K562 (cell line): Measurements from ENCODE around the gene NFXL1. TPM values are rescaled to one million over a fixed set of nuclear protein-coding genes. Genes with fewer than 3 reads are reported as not detected.

Source experiments
- ATAC-seq: fragments of 200-7000 bp; cut with Tn5 transposase; 3 replicates; pipeline ENCODE4 v1.9.1; 2020; ENCODE audit warnings: moderate library complexity
- BruUV-seq: library from RNA; stranded (reverse); fragments of 400-500 nt; replicated peaks from 2 replicates; lab custom pipeline; 2021; lab: Mats Ljungman, UMichigan
- CTCF ChIA-PET: fragments of 300-600 bp; formaldehyde crosslinking; extraction: SDS; loops from one replicate; lab custom pipeline; 2021; ENCODE audit warnings: low intra/inter-chr PET ratio; lab: Yijun Ruan, JAX
- POLR2A ChIA-PET: fragments of 300-600, 350-650 bp; sonication (Branson Sonifier 250); formaldehyde crosslinking; extraction: SDS; loops from one replicate; lab custom pipeline; 2021; ENCODE audit warnings: antibody characterized with exemption, inconsistent platforms; lab: Yijun Ruan, JAX
- DNase-seq, 4 experiments: peaks; one replicate each; pipeline versions ENCODE4 v3.0.0 to v3.0.0-alpha.2; 2011 to 2018; ENCODE audit warnings: low spot score in 3 of 4, mixed read lengths in 3 of 4; ENCODE audit errors: extremely low read depth in 1 of 4
- FAIRE-seq: peaks from 2 replicates; lab custom pipeline; 2011; peaks lifted over from hg19 to GRCh38; lab: Jason Lieb, UNC
- H2AFZ ChIP-seq: 2 replicates; pipeline ENCODE4 v1.6.0; 2011; ENCODE audit warnings: low read depth, low read length, control low read depth, inconsistent platforms
- H3K27ac ChIP-seq: fragments of 200-600 bp; 3 replicates; pipeline ENCODE4 v1.8.0; 2011; ENCODE audit warnings: low read depth, mild to moderate bottlenecking, control low read depth, inconsistent platforms, low read length, moderate library complexity, mixed read lengths; ENCODE audit errors: extremely low read depth
- H3K27me3 ChIP-seq, 2 experiments: fragments of 300-600 bp in 1 of 2; 2 replicates in 1 of 2; 3 replicates in 1 of 2; pipeline versions ENCODE4 v1.6.0 to v1.8.0; 2011; ENCODE audit warnings: inconsistent platforms in 2 of 2, low read length in 2 of 2, mild to moderate bottlenecking in 1 of 2, mixed read lengths in 1 of 2, moderate library complexity in 1 of 2; ENCODE audit not compliant: control insufficient read depth in 2 of 2, insufficient read depth in 2 of 2
- H3K36me3 ChIP-seq: fragments of 300-600 bp; 3 replicates; pipeline ENCODE4 v1.8.0; 2011; ENCODE audit warnings: mild to moderate bottlenecking, low read length, inconsistent platforms; ENCODE audit not compliant: control insufficient read depth, insufficient read depth
- H3K4me1 ChIP-seq, 2 experiments: fragments of 200-600 bp in 1 of 2; replicated peaks in 1 of 2; 2 replicates in 1 of 2; 3 replicates in 1 of 2; pipeline versions ENCODE4 v1.5.1 to v1.8.0; 2011; ENCODE audit warnings: inconsistent platforms in 2 of 2, low read length in 2 of 2, mild to moderate bottlenecking in 1 of 2, mixed read lengths in 1 of 2, moderate library complexity in 1 of 2; ENCODE audit not compliant: control insufficient read depth in 2 of 2, insufficient read depth in 2 of 2
- H3K4me2 ChIP-seq: 2 replicates; pipeline ENCODE4 v1.6.1; 2011; ENCODE audit warnings: low read length, control low read depth, inconsistent platforms, mixed read lengths; ENCODE audit not compliant: insufficient read depth
- H3K4me3 ChIP-seq: fragments of 200-600 bp; sonication (generic), shearing (Covaris generic); 2 replicates; pipeline ENCODE4 v1.5.1; 2016; ENCODE audit warnings: control low read depth, inconsistent platforms
- H3K79me2 ChIP-seq: fragments of 200-600 bp; 3 replicates; pipeline ENCODE4 v1.8.0; 2011; ENCODE audit warnings: low read length, inconsistent platforms; ENCODE audit not compliant: control insufficient read depth, insufficient read depth
- H3K9ac ChIP-seq, 2 experiments: 2 replicates each; pipeline versions ENCODE4 v1.6.0 to v1.6.1; 2011; ENCODE audit warnings: low read depth in 2 of 2, low read length in 2 of 2, control low read depth in 1 of 2, inconsistent platforms in 1 of 2, mild to moderate bottlenecking in 1 of 2, mixed read lengths in 1 of 2; ENCODE audit not compliant: insufficient read depth in 1 of 2
- H3K9me1 ChIP-seq: one replicate; pipeline ENCODE4 v1.6.0; 2011; ENCODE audit warnings: inconsistent platforms, mild to moderate bottlenecking, low read length, moderate library complexity; ENCODE audit not compliant: control insufficient read depth, insufficient read depth
- H3K9me3 ChIP-seq: replicated peaks from 2 replicates; pipeline ENCODE4 v1.5.1; 2011; ENCODE audit warnings: low read depth, low read length, inconsistent platforms; ENCODE audit not compliant: control insufficient read depth, insufficient read depth
- H4K20me1 ChIP-seq: replicated peaks from 2 replicates; pipeline ENCODE4 v1.6.1; 2011; ENCODE audit warnings: low read length, inconsistent platforms, mixed read lengths; ENCODE audit not compliant: control insufficient read depth, insufficient read depth
- BCL6 ChIP-seq: fragments of 250-450 bp; sonication (Bioruptor Pico); IDR thresholded peaks from 2 replicates; pipeline ENCODE4 v1.4.0; 2020
- ELF2 ChIP-seq: fragments of 250-450 bp; sonication (Bioruptor Pico); IDR thresholded peaks from 2 replicates; pipeline ENCODE4 v1.5.0; 2021; ENCODE audit warnings: mild to moderate bottlenecking
- ZNF785 ChIP-seq: fragments of 250-450 bp; sonication (Bioruptor Pico); IDR thresholded peaks from 2 replicates; pipeline ENCODE4 v1.4.0; 2020; ENCODE audit warnings: mild to moderate bottlenecking
- in situ Hi-C: fragments of 300-500 bp; cut with MboI; formaldehyde crosslinking; loops from 4 replicates; pipeline ENCODE4 v1.15.0; 2018; ENCODE audit warnings: inconsistent platforms, mixed read lengths
- intact Hi-C: fragments of 100-400 bp; cut with micrococcal nuclease; formaldehyde crosslinking; loops from 2 replicates; pipeline ENCODE4 v1.14.2; 2022
- polyA plus RNA-seq, 8 experiments: library from polyadenylated mRNA; depleted of rRNA in 4 of 8; stranded (reverse) in 5 of 8; unstranded in 3 of 8; fragments of >200 nt; fragmentation: Nextera tagmentation in 2 of 8; fragmentation: Illumina TruSeq in 1 of 8; extraction: Ambion mirVana in 2 of 8; extraction: Trizol in 1 of 8; gene quantifications; 2 replicates each; pipeline versions ENCODE4 v1.2.1 to v1.2.3, GENCODE V29; 2011 to 2014; ENCODE audit warnings: inconsistent platforms in 1 of 8, missing spikeins in 1 of 8
- total RNA-seq, 7 experiments: library from RNA; depleted of rRNA in 6 of 7; stranded (reverse); fragments of >200 nt in 6 of 7; fragmentation: Illumina TruSeq in 2 of 7; extraction: Trizol in 2 of 7; gene quantifications; 2 replicates each; pipeline versions ENCODE4 v1.2.1 to v1.2.3, GENCODE V29; 2011 to 2021; ENCODE audit warnings: low replicate concordance in 1 of 7
- TF ChIP-seq, protein P1 (sequence below): fragments of 250-450 bp; sonication (Bioruptor Pico); IDR thresholded peaks from 2 replicates; pipeline ENCODE4 v1.4.0; 2020; ENCODE audit warnings: borderline replicate concordance

NFXL1 gene
- total and polyA plus RNA-seq, 9 of the 15 experiments (the other 6 are each of a cell fraction or from before 2014, with no cell fraction given): 7.5 to 27.0 (median 10.6) TPM

DNA sequence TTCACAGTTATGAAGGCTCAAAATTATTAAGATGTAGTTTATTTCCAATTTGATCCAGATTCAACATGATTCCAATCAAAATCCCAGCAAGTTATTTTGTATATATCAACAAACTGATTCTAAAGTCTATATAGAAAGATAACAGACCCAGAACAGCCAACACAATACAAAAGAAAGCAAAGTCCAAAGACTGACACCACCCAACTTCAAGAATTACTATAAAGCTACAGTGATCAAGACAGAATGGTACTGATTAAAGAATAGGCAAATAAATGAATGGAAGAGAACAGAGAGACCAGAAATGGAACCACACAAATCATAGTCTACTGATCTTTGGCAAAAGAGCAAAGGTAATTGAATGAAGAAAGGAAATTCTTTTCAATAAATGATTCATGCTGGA is 34.9 kb downstream of the NFXL1 start:
- ATAC-seq: no peak
- POLR2A ChIA-PET: no interaction called here
- Histone ChIP-seq H3K27ac (no peak overlapping the region), H3K9me3 (no peaks in the 10 kb centered on the region), H3K36me3 (peaks cover 84% of the 10 kb centered on the region), H3K9me1 (no peaks in the 10 kb centered on the region), H4K20me1 (no peaks in the 10 kb centered on the region), H3K27me3 (no peaks in the 10 kb centered on the region), H3K79me2 (no peaks in the 10 kb centered on the region), H3K4me2 (no peak overlapping the region), H3K4me1 (no peaks in the 10 kb centered on the region), H3K9ac (no peak overlapping the region), H3K4me3 (no peak overlapping the region), H2AFZ (no peak overlapping the region)
- FAIRE-seq: no peak
- in situ Hi-C loops (no loop called here), intact Hi-C loops (no loop called here)
- DNase-seq: no peak
- BruUV-seq: no TSS peak
- TF ChIP-seq, protein P1, sequence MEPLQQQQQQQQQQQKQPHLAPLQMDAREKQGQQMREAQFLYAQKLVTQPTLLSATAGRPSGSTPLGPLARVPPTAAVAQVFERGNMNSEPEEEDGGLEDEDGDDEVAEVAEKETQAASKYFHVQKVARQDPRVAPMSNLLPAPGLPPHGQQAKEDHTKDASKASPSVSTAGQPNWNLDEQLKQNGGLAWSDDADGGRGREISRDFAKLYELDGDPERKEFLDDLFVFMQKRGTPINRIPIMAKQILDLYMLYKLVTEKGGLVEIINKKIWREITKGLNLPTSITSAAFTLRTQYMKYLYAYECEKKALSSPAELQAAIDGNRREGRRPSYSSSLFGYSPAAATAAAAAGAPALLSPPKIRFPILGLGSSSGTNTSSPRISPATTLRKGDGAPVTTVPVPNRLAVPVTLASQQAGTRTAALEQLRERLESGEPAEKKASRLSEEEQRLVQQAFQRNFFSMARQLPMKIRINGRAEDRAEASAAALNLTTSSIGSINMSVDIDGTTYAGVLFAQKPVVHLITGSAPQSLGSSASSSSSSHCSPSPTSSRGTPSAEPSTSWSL: no peak
- TF ChIP-seq ZNF785: no peak
- TF ChIP-seq ELF2 (CRISPR knock-in tag): no peak
- no peak for TF ChIP-seq BCL6 (CRISPR knock-in tag)
- CTCF ChIA-PET: no interaction called here
